Hepatocyte (in vitro differentiated cells): ENCODE results near the gene HOMER1. TPM values are rescaled to one million over a fixed set of nuclear protein-coding genes. Genes with fewer than 3 reads are reported as not detected.

Experiments used
- DNase-seq: peaks from one replicate; pipeline ENCODE4 v3.0.0-alpha.2; 2016; ENCODE audit warnings: low spot score
- H2AFZ ChIP-seq: fragments of 200-600 bp; sonication (generic); 2 replicates; pipeline ENCODE4 v1.6.0; 2016; ENCODE audit warnings: antibody characterized with exemption, mild to moderate bottlenecking
- H3K27ac ChIP-seq: fragments of 200-600 bp; sonication (generic); 2 replicates; pipeline ENCODE4 v1.5.1; 2016; ENCODE audit warnings: mild to moderate bottlenecking
- H3K27me3 ChIP-seq: fragments of 200-600 bp; sonication (generic); 2 replicates; pipeline ENCODE4 v1.6.1; 2016
- H3K36me3 ChIP-seq: fragments of 200-600 bp; sonication (generic); replicated peaks from 2 replicates; pipeline ENCODE4 v1.5.1; 2016; ENCODE audit warnings: low read depth; ENCODE audit not compliant: insufficient read depth
- H3K4me1 ChIP-seq: fragments of 200-600 bp; sonication (generic); 2 replicates; pipeline ENCODE4 v1.5.1; 2016; ENCODE audit warnings: mild to moderate bottlenecking, moderate library complexity; ENCODE audit not compliant: insufficient read depth
- H3K4me2 ChIP-seq: fragments of 200-600 bp; sonication (generic); 2 replicates; pipeline ENCODE4 v1.6.0; 2016
- H3K4me3 ChIP-seq: fragments of 200-600 bp; sonication (generic); 2 replicates; pipeline ENCODE4 v1.5.1; 2016; ENCODE audit warnings: mild to moderate bottlenecking
- H3K79me2 ChIP-seq: fragments of 200-600 bp; sonication (generic); 2 replicates; pipeline ENCODE4 v1.6.0; 2017; ENCODE audit warnings: mild to moderate bottlenecking
- H3K9me2 ChIP-seq: fragments of 200-600 bp; sonication (generic); replicated peaks from 2 replicates; pipeline ENCODE4 v1.6.0; 2017; ENCODE audit warnings: mild to moderate bottlenecking; ENCODE audit not compliant: insufficient read depth
- H3K9me3 ChIP-seq: fragments of 200-600 bp; sonication (generic); 2 replicates; pipeline ENCODE4 v1.5.1; 2016; ENCODE audit warnings: low read depth, mild to moderate bottlenecking
- H4K20me1 ChIP-seq: fragments of 200-600 bp; sonication (generic); 2 replicates; pipeline ENCODE4 v1.6.0; 2016; ENCODE audit warnings: mild to moderate bottlenecking; ENCODE audit not compliant: insufficient read depth, poor library complexity, severe bottlenecking
- EZH2 ChIP-seq: fragments of 200-600 bp; sonication (generic); IDR thresholded peaks from 2 replicates; pipeline ENCODE4 v1.6.1; 2016; ENCODE audit warnings: antibody characterized with exemption, mild to moderate bottlenecking, borderline replicate concordance
- EZH2phosphoT487 ChIP-seq: fragments of 200-600 bp; sonication (generic); IDR thresholded peaks from one replicate; pipeline ENCODE4 v1.6.1; 2018; ENCODE audit warnings: antibody characterized with exemption, mild to moderate bottlenecking, low read depth, moderate library complexity; ENCODE audit not compliant: unreplicated experiment, severe bottlenecking
- WGBS: methylation state at CpG from one replicate; pipeline ENCODE4 v1.1.6; 2016; ENCODE audit warnings: low lambda C conversion rate; ENCODE audit errors: missing lambda C conversion rate; 5-methylcytosine and 5-hydroxymethylcytosine counted together
- polyA plus RNA-seq: library from polyadenylated mRNA; unstranded; fragments of >200 nt; fragmentation: Nextera tagmentation; extraction: Ambion mirVana; gene quantifications from 2 replicates; pipeline ENCODE4 v1.2.1, GENCODE V29; 2016
- total RNA-seq: library from RNA; depleted of rRNA; stranded (reverse); fragments of >200 nt; gene quantifications from 2 replicates; pipeline ENCODE4 v1.2.3, GENCODE V29; 2014
- TF ChIP-seq, protein P1 (sequence below): fragments of 200-600 bp; sonication (generic); IDR thresholded peaks from 2 replicates; pipeline ENCODE4 v1.5.1; 2016; ENCODE audit warnings: antibody characterized with exemption, mild to moderate bottlenecking; ENCODE audit not compliant: poor library complexity

Gene HOMER1
- total and polyA plus RNA-seq, 2 experiments from 2014 or later: 12.0 to 14.2 TPM

DNA sequence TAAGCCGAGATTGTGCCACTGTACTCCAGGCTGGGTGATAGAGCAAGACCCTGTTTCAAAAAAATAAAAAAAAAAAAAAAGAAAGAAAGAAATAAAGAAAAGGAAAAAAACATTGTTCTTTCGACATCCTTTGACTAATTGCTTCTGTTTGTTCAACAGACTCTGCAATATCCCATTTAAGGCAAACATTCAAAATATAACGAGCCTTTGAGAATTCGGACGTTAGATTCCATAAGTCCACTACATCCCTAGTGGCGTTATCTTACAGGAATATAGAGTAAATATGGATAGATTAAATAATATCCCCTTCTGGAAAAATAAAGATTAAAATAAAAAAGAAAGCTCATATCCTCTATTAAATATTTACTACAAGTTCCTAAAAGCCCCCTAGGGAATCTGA is 27.0 kb upstream of the HOMER1 start:
- Histone ChIP-seq H3K79me2 (no peaks in the 10 kb centered on the region), H2AFZ (no peak overlapping the region), H3K9me2 (no peaks in the 10 kb centered on the region), H3K27me3 (no peaks in the 10 kb centered on the region), H3K9me3 (no peaks in the 10 kb centered on the region), H3K4me1 (no peaks in the 10 kb centered on the region), H3K4me3 (no peak overlapping the region), H4K20me1 (no peaks in the 10 kb centered on the region), H3K4me2 (no peak overlapping the region), H3K36me3 (no peaks in the 10 kb centered on the region), H3K27ac (no peak overlapping the region)
- WGBS: 79% methylated on average over 6 of the region's 6 CpGs
- no peak for DNase-seq
- TF ChIP-seq, protein P1, sequence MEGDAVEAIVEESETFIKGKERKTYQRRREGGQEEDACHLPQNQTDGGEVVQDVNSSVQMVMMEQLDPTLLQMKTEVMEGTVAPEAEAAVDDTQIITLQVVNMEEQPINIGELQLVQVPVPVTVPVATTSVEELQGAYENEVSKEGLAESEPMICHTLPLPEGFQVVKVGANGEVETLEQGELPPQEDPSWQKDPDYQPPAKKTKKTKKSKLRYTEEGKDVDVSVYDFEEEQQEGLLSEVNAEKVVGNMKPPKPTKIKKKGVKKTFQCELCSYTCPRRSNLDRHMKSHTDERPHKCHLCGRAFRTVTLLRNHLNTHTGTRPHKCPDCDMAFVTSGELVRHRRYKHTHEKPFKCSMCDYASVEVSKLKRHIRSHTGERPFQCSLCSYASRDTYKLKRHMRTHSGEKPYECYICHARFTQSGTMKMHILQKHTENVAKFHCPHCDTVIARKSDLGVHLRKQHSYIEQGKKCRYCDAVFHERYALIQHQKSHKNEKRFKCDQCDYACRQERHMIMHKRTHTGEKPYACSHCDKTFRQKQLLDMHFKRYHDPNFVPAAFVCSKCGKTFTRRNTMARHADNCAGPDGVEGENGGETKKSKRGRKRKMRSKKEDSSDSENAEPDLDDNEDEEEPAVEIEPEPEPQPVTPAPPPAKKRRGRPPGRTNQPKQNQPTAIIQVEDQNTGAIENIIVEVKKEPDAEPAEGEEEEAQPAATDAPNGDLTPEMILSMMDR: no peak
- TF ChIP-seq EZH2phosphoT487 (no peak), EZH2 (no peak)

- no peak overlapping the region for H3K27ac ChIP-seq
- WGBS: 86% methylated on average over 3 of the region's 3 CpGs
- no peak overlapping the region for H2AFZ ChIP-seq
These were observed 22.4 kb upstream of the HOMER1 start for GRCh38 chr5:79536193-79536906.

DNA sequence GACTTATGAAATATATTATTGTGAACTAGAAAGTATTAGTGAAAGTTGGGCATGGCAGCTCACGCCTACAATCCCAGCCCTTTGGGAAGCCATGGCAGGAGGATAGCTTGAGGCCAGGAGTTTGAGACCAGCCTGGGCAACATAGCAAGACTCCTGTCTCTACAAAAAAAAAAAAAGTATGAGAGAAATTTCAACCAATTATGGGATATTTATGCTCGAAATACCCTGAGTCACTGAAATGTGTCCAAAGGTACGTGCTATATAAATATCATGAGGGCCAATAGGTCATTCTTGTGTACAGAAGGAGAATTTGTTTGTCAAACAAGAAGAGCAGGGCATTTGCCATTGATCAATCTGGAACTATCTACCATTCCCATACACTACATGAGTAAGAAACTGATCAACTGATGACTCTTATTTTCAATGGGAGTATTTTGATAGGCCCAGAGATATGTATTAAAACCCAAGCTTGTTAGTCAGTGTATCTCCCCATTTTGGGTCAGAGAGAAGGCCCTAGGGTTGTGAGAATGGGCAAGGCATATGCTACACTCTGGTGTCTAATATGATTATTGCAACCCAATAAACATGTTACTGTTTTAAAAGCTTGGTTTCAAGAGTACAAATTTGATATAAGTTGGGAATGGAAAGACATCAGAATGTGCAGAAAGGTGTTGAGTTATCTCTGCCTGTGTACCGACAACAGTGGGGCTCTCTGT is 21.7 kb upstream of the HOMER1 start:
- no peaks in the 10 kb centered on the region for H3K79me2 ChIP-seq
- TF ChIP-seq, protein P1: no peak
- TF ChIP-seq EZH2 (no peak), EZH2phosphoT487 (no peak)
- 74% methylated on average over 4 of the region's 4 CpGs for WGBS
- no peak overlapping the region for H2AFZ ChIP-seq
- no peak overlapping the region for H3K4me2 ChIP-seq
- no peaks in the 10 kb centered on the region for H3K27me3 ChIP-seq
- no peaks in the 10 kb centered on the region for H3K4me1 ChIP-seq
- no peaks in the 10 kb centered on the region for H3K36me3 ChIP-seq
- H3K9me2 ChIP-seq: no peaks in the 10 kb centered on the region
- no peak overlapping the region for H3K27ac ChIP-seq
- no peak for DNase-seq
- no peaks in the 10 kb centered on the region for H3K9me3 ChIP-seq
- no peaks in the 10 kb centered on the region for H4K20me1 ChIP-seq
- no peak overlapping the region for H3K4me3 ChIP-seq

More at GRCh38 chr5:79536193-79536906, 22.4 kb upstream of the HOMER1 start:
- Histone ChIP-seq H3K4me1 (no peaks in the 10 kb centered on the region), H3K9me2 (no peaks in the 10 kb centered on the region), H3K9me3 (no peaks in the 10 kb centered on the region), H3K27me3 (no peaks in the 10 kb centered on the region), H3K36me3 (no peaks in the 10 kb centered on the region), H4K20me1 (no peaks in the 10 kb centered on the region), H3K4me3 (no peak overlapping the region), H3K79me2 (no peaks in the 10 kb centered on the region), H3K4me2 (no peak overlapping the region)
- TF ChIP-seq, protein P1: no peak
- TF ChIP-seq EZH2phosphoT487 (no peak), EZH2 (no peak)
- DNase-seq: no peak
